ENCODE results near the gene EFHC1. TPM values are rescaled to one million over a fixed set of nuclear protein-coding genes. Genes with fewer than 3 reads are reported as not detected.

Gene EFHC1
- total and polyA plus RNA-seq, 2 donors (not counting 1 experiment from before 2014, with no cell fraction given), result 19.4 to 34.8 TPM

GRCh38 chr6:52545406-52546119 is 125.4 kb downstream of the EFHC1 start:
- POLR2A ChIA-PET, result no interaction called here
- TF ChIP-seq EZH2 (IDR thresholded peaks at IDR 0.05; ENCODE audit: borderline replicate concordance, insufficient read depth, low read depth, low read length, poor library complexity, severe bottlenecking), result no peak
- no peak for TF ChIP-seq CTCF (IDR thresholded peaks at IDR 0.05)
- Histone ChIP-seq H2AFZ (ENCODE audit: insufficient read depth, low read depth, low read length, poor library complexity, severe bottlenecking) (no peak overlapping the region), H3K79me2 (ENCODE audit: control insufficient read depth, insufficient read depth, low read length) (peaks cover 34% of the 10 kb centered on the region), H3K9me3 (ENCODE audit: control extremely low read depth in 1 of 3, control insufficient read depth in 2 of 3, insufficient read depth in 1 of 3, low read length in 2 of 3) (no peaks in the 10 kb centered on the region), H3K9ac (ENCODE audit: low read length) (no peak overlapping the region), H3K4me1 (ENCODE audit: control insufficient read depth in 2 of 2, insufficient read depth in 2 of 2, low read length in 2 of 2) (peaks cover 0 to 4% of the 10 kb centered on the region in 2 donors), H4K20me1 (ENCODE audit: control insufficient read depth, insufficient read depth, low read length, poor library complexity, severe bottlenecking) (peaks cover 17% of the 10 kb centered on the region), H3K36me3 (replicated peaks in 1 of 2; ENCODE audit: control extremely low read depth in 1 of 2, control insufficient read depth in 1 of 2, extremely low read depth in 1 of 2, insufficient read depth in 2 of 2, low read length in 1 of 2) (peaks cover 0 to 4% of the 10 kb centered on the region in 2 experiments), H3K4me2 (replicated peaks; ENCODE audit: low read depth, low read length, poor library complexity, severe bottlenecking) (no peak overlapping the region), H3K27me3 (replicated peaks in 1 of 4; ENCODE audit: control extremely low read depth in 1 of 4, control insufficient read depth in 3 of 4, insufficient read depth in 4 of 4, low read length in 3 of 4) (no peaks in the 10 kb centered on the region), H3K4me3 (ENCODE audit: control extremely low read depth in 1 of 5, extremely low read depth in 1 of 5, insufficient read depth in 1 of 5, low read depth in 2 of 5, low read length in 4 of 5) (no peak overlapping the region), H3K27ac (ENCODE audit: low read length in 2 of 2) (no peak overlapping the region)
- Mint-ChIP-seq H3K4me1 (peaks cover 39% of the 10 kb centered on the region), H3K27me3 (no peaks in the 10 kb centered on the region), H3K4me3 (no peak overlapping the region), H3K9me3 (ENCODE audit: insufficient read depth) (no peaks in the 10 kb centered on the region), H3K27ac (no peak overlapping the region)
- CTCF ChIA-PET, result interaction anchor here (1.0 kb wide), 1 partner anchor 130 kb away, joined by 3 read pairs; no protein-coding TSS in a partner anchor
- ATAC-seq (ENCODE audit: low read depth) (no peak), DNase-seq (no peak)
- intact Hi-C loops (cut with micrococcal nuclease), result no loop called here
- WGBS (ENCODE audit: insufficient coverage), result 93% methylated on average over 5 of the region's 6 CpGs

GRCh38 chr6:52546192-52546591 is 126.0 kb downstream of the EFHC1 start:
- Histone ChIP-seq H3K4me2 (replicated peaks; ENCODE audit: low read depth, low read length, poor library complexity, severe bottlenecking) (no peak overlapping the region), H3K27me3 (replicated peaks in 1 of 4; ENCODE audit: control extremely low read depth in 1 of 4, control insufficient read depth in 3 of 4, insufficient read depth in 4 of 4, low read length in 3 of 4) (no peaks in the 10 kb centered on the region), H3K9me3 (ENCODE audit: control extremely low read depth in 1 of 3, control insufficient read depth in 2 of 3, insufficient read depth in 1 of 3, low read length in 2 of 3) (no peaks in the 10 kb centered on the region), H2AFZ (ENCODE audit: insufficient read depth, low read depth, low read length, poor library complexity, severe bottlenecking) (no peak overlapping the region), H3K79me2 (ENCODE audit: control insufficient read depth, insufficient read depth, low read length) (peaks cover 34% of the 10 kb centered on the region), H3K9ac (ENCODE audit: low read length) (no peak overlapping the region), H3K27ac (ENCODE audit: low read length in 2 of 2) (no peak overlapping the region), H3K4me3 (ENCODE audit: control extremely low read depth in 1 of 5, extremely low read depth in 1 of 5, insufficient read depth in 1 of 5, low read depth in 2 of 5, low read length in 4 of 5) (no peak overlapping the region), H3K4me1 (ENCODE audit: control insufficient read depth in 2 of 2, insufficient read depth in 2 of 2, low read length in 2 of 2) (peaks cover 0 to 4% of the 10 kb centered on the region in 2 donors), H3K36me3 (replicated peaks in 1 of 2; ENCODE audit: control extremely low read depth in 1 of 2, control insufficient read depth in 1 of 2, extremely low read depth in 1 of 2, insufficient read depth in 2 of 2, low read length in 1 of 2) (peaks cover 0 to 4% of the 10 kb centered on the region in 2 experiments), H4K20me1 (ENCODE audit: control insufficient read depth, insufficient read depth, low read length, poor library complexity, severe bottlenecking) (peaks cover 17% of the 10 kb centered on the region)
- no peaks in the 10 kb centered on the region for H3K9me3 Mint-ChIP-seq (ENCODE audit: insufficient read depth)
- no peaks in the 10 kb centered on the region for H3K27me3 Mint-ChIP-seq
- intact Hi-C loops (cut with micrococcal nuclease), result no loop called here
- peaks cover 42% of the 10 kb centered on the region for H3K4me1 Mint-ChIP-seq
- CTCF ChIA-PET, result no interaction called here
- H3K27ac Mint-ChIP-seq, result no peak overlapping the region
- no peak for TF ChIP-seq CTCF (IDR thresholded peaks at IDR 0.05)
- no peak for TF ChIP-seq EZH2 (IDR thresholded peaks at IDR 0.05; ENCODE audit: borderline replicate concordance, insufficient read depth, low read depth, low read length, poor library complexity, severe bottlenecking)
- 64% methylated on average over 1 of the region's 1 CpG for WGBS (ENCODE audit: insufficient coverage)
- DNase-seq, result no peak
- POLR2A ChIA-PET, result no interaction called here
- no peak overlapping the region for H3K4me3 Mint-ChIP-seq
- ATAC-seq (ENCODE audit: low read depth), result no peak

Data from B cell (primary cell).